Liver (tissue), 9 donors: ENCODE data around the gene DDR1. TPM values are rescaled to one million over a fixed set of nuclear protein-coding genes. Genes with fewer than 3 reads are reported as not detected.

Source experiments
- DNase-seq: peaks from one replicate; pipeline ENCODE4 v3.0.0-alpha.2; 2017; ENCODE audit warnings: low spot score
- H3K27ac ChIP-seq, 2 donors: one replicate each; pipeline ENCODE4 v1.7.0; 2013; ENCODE audit warnings: inconsistent platforms in 2 of 2, low read length in 2 of 2, control low read depth in 1 of 2, low read depth in 1 of 2, mild to moderate bottlenecking in 1 of 2
- H3K27me3 ChIP-seq, 4 donors: one replicate each; pipeline versions ENCODE4 v1.6.1 to v1.7.0; 2013; ENCODE audit warnings: low read length in 3 of 4, inconsistent platforms in 1 of 4, mild to moderate bottlenecking in 1 of 4, moderate library complexity in 1 of 4; ENCODE audit not compliant: control insufficient read depth in 4 of 4, insufficient read depth in 4 of 4
- H3K36me3 ChIP-seq, 4 donors: one replicate each; pipeline versions ENCODE4 v1.6.1 to v1.7.0; 2013; ENCODE audit warnings: low read length in 3 of 4, mild to moderate bottlenecking in 3 of 4, low read depth in 1 of 4, moderate library complexity in 1 of 4; ENCODE audit not compliant: control insufficient read depth in 4 of 4, insufficient read depth in 3 of 4
- H3K4me1 ChIP-seq, 4 donors: one replicate each; pipeline versions ENCODE4 v1.6.1 to v1.7.0; 2013; ENCODE audit warnings: low read length in 3 of 4, mild to moderate bottlenecking in 3 of 4, moderate library complexity in 1 of 4; ENCODE audit not compliant: control insufficient read depth in 4 of 4, insufficient read depth in 4 of 4
- H3K4me3 ChIP-seq, 3 donors: one replicate each; pipeline versions ENCODE4 v1.6.1 to v1.7.0; 2013; ENCODE audit warnings: low read length in 3 of 3, control low read depth in 1 of 3, low read depth in 1 of 3, mild to moderate bottlenecking in 1 of 3
- H3K9ac ChIP-seq, 2 donors: one replicate each; pipeline ENCODE4 v1.7.0; 2013; ENCODE audit warnings: low read length in 2 of 2, mild to moderate bottlenecking in 2 of 2, moderate library complexity in 2 of 2, control low read depth in 1 of 2, low read depth in 1 of 2
- H3K9me3 ChIP-seq, 4 donors: one replicate each; pipeline versions ENCODE4 v1.6.1 to v1.7.0; 2013; ENCODE audit warnings: low read length in 3 of 4; ENCODE audit not compliant: control insufficient read depth in 4 of 4
- EGR1 ChIP-seq, 2 donors: IDR thresholded peaks; 2 replicates each; pipeline ENCODE4 v1.6.1; 2016 to 2018; ENCODE audit warnings: antibody characterized with exemption in 2 of 2, low read depth in 2 of 2
- FOXA1 ChIP-seq: IDR thresholded peaks from 2 replicates; pipeline ENCODE4 v1.6.1; 2016; ENCODE audit warnings: antibody characterized with exemption
- FOXA2 ChIP-seq: IDR thresholded peaks from 2 replicates; pipeline ENCODE4 v1.6.1; 2016; ENCODE audit warnings: antibody characterized with exemption
- GABPA ChIP-seq, 2 donors: IDR thresholded peaks in 1 of 2; conservative IDR thresholded peaks in 1 of 2; 2 replicates each; pipeline ENCODE4 v1.6.1; 2016; ENCODE audit warnings: antibody characterized with exemption in 2 of 2, mild to moderate bottlenecking in 1 of 2, moderate library complexity in 1 of 2
- HNF4A ChIP-seq, 2 donors: conservative IDR thresholded peaks; 2 replicates each; pipeline ENCODE4 v1.6.1; 2016; ENCODE audit warnings: antibody characterized with exemption in 2 of 2, mild to moderate bottlenecking in 2 of 2
- HNF4G ChIP-seq: IDR thresholded peaks from 2 replicates; pipeline ENCODE4 v1.6.1; 2016; ENCODE audit warnings: antibody characterized with exemption
- JUND ChIP-seq, 2 donors: IDR thresholded peaks; 2 replicates each; pipeline ENCODE4 v1.6.1; 2016; ENCODE audit warnings: antibody characterized with exemption in 2 of 2
- NR2F2 ChIP-seq: IDR thresholded peaks from 2 replicates; pipeline ENCODE4 v1.6.1; 2016; ENCODE audit warnings: antibody characterized with exemption
- RAD21 ChIP-seq, 2 donors: IDR thresholded peaks; 2 replicates each; pipeline ENCODE4 v1.6.1; 2016; ENCODE audit warnings: antibody characterized with exemption in 2 of 2, mild to moderate bottlenecking in 2 of 2
- RXRA ChIP-seq, 2 donors: IDR thresholded peaks; 2 replicates each; pipeline ENCODE4 v1.6.1; 2017 to 2018; ENCODE audit warnings: antibody characterized with exemption in 2 of 2, mild to moderate bottlenecking in 1 of 2
- SP1 ChIP-seq: IDR thresholded peaks from 2 replicates; pipeline ENCODE4 v1.6.1; 2018; ENCODE audit warnings: antibody characterized with exemption, mild to moderate bottlenecking
- TAF1 ChIP-seq: conservative IDR thresholded peaks from 2 replicates; pipeline ENCODE4 v1.6.1; 2016; ENCODE audit warnings: antibody characterized with exemption, mild to moderate bottlenecking
- YY1 ChIP-seq: IDR thresholded peaks from 2 replicates; pipeline ENCODE4 v1.6.1; 2016; ENCODE audit warnings: antibody characterized with exemption, mild to moderate bottlenecking
- WGBS: extraction: QIAGEN DNeasy Blood & Tissue Kit; methylation state at CpG from one replicate; pipeline ENCODE4 v1.1.7; 2013; 5-methylcytosine and 5-hydroxymethylcytosine counted together
- polyA plus RNA-seq, 2 donors: library from polyadenylated mRNA; stranded (reverse) in 1 of 2; unstranded in 1 of 2; fragments of 200-250 nt in 1 of 2; fragments of >200 nt in 1 of 2; fragmentation: Nextera tagmentation in 1 of 2; extraction: Ambion mirVana in 1 of 2; gene quantifications; one replicate each; pipeline versions ENCODE4 v1.2.1 to v1.2.3, GENCODE V29; 2013 to 2015
- total RNA-seq, 2 donors: library from RNA; depleted of rRNA; stranded (reverse); fragments of >200 nt; gene quantifications; one replicate each; pipeline ENCODE4 v1.2.3, GENCODE V29; 2014
- TF ChIP-seq, protein P1 (sequence below): IDR thresholded peaks from 2 replicates; pipeline ENCODE4 v1.6.1; 2016; ENCODE audit warnings: antibody characterized with exemption
- TF ChIP-seq, protein P2 (sequence below): IDR thresholded peaks from 2 replicates; pipeline ENCODE4 v1.6.1; 2016; ENCODE audit warnings: antibody characterized with exemption, mild to moderate bottlenecking
- TF ChIP-seq, protein P3 (sequence below): fragments of 150-350 bp; IDR thresholded peaks from 2 replicates; pipeline ENCODE4 v1.5.1; 2017; ENCODE audit warnings: improper control_type of control experiment, low read depth, low read length; ENCODE audit not compliant: missing input control
- TF ChIP-seq, protein P4 (sequence below): IDR thresholded peaks from 2 replicates; pipeline ENCODE4 v1.6.1; 2016; ENCODE audit warnings: antibody characterized with exemption
- TF ChIP-seq, protein P5 (sequence below): IDR thresholded peaks from 2 replicates; pipeline ENCODE4 v1.6.1; 2016; ENCODE audit warnings: antibody characterized with exemption
- donor health status: healthy.
- donor health status: healthy.
- donor health status: healthy.
- donor health status: healthy.
- donor health status: healthy.

DDR1 gene
- total and polyA plus RNA-seq, 4 donors = 1.2 to 5.3 (median 4.4) TPM

DNA sequence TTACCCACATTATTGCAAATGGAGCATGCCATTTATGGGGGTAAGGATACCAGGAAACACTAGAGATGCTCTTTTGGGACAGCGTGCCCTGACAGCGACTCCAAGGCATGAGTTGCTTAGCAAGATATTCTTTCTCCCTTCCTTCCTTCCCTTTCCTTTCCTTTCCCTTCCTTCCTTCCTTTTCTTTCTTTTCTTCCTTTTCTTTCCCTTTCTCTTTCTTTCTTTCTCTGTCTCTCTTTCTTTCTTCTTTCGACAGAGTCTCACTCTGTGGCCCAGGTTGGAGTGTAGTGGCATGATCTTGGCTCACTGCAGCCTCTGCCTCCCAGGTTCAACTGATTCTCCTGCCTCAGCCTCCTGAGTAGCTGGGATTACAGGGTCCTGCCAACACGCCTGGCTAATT, 59.7 kb downstream of the DDR1 start:
- H3K27me3 ChIP-seq = peaks cover 0 to 2% (median 0%) of the 10 kb centered on the region in 4 donors
- no peak for DNase-seq

More for the DNA sequence above, 59.7 kb downstream of the DDR1 start:
- TF ChIP-seq, protein P1, sequence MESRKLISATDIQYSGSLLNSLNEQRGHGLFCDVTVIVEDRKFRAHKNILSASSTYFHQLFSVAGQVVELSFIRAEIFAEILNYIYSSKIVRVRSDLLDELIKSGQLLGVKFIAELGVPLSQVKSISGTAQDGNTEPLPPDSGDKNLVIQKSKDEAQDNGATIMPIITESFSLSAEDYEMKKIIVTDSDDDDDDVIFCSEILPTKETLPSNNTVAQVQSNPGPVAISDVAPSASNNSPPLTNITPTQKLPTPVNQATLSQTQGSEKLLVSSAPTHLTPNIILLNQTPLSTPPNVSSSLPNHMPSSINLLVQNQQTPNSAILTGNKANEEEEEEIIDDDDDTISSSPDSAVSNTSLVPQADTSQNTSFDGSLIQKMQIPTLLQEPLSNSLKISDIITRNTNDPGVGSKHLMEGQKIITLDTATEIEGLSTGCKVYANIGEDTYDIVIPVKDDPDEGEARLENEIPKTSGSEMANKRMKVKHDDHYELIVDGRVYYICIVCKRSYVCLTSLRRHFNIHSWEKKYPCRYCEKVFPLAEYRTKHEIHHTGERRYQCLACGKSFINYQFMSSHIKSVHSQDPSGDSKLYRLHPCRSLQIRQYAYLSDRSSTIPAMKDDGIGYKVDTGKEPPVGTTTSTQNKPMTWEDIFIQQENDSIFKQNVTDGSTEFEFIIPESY = no peak
- TF ChIP-seq HNF4A (conservative IDR thresholded peaks at IDR 0.05) (no peak), YY1 (no peak), HNF4G (no peak), NR2F2 (no peak), FOXA2 (no peak), SP1 (no peak), GABPA (IDR thresholded peaks at IDR 0.05 in 1 of 2, conservative IDR thresholded peaks at IDR 0.05 in 1 of 2) (no peak), JUND (IDR thresholded peaks at IDR 0.05) (no peak), RXRA (IDR thresholded peaks at IDR 0.05) (no peak), TAF1 (no peak), EGR1 (IDR thresholded peaks at IDR 0.05; ENCODE audit: low read depth in 2 of 2) (no peak), RAD21 (IDR thresholded peaks at IDR 0.05) (no peak), FOXA1 (no peak)
- TF ChIP-seq, protein P2, sequence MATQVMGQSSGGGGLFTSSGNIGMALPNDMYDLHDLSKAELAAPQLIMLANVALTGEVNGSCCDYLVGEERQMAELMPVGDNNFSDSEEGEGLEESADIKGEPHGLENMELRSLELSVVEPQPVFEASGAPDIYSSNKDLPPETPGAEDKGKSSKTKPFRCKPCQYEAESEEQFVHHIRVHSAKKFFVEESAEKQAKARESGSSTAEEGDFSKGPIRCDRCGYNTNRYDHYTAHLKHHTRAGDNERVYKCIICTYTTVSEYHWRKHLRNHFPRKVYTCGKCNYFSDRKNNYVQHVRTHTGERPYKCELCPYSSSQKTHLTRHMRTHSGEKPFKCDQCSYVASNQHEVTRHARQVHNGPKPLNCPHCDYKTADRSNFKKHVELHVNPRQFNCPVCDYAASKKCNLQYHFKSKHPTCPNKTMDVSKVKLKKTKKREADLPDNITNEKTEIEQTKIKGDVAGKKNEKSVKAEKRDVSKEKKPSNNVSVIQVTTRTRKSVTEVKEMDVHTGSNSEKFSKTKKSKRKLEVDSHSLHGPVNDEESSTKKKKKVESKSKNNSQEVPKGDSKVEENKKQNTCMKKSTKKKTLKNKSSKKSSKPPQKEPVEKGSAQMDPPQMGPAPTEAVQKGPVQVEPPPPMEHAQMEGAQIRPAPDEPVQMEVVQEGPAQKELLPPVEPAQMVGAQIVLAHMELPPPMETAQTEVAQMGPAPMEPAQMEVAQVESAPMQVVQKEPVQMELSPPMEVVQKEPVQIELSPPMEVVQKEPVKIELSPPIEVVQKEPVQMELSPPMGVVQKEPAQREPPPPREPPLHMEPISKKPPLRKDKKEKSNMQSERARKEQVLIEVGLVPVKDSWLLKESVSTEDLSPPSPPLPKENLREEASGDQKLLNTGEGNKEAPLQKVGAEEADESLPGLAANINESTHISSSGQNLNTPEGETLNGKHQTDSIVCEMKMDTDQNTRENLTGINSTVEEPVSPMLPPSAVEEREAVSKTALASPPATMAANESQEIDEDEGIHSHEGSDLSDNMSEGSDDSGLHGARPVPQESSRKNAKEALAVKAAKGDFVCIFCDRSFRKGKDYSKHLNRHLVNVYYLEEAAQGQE = no peak
- TF ChIP-seq, protein P3, sequence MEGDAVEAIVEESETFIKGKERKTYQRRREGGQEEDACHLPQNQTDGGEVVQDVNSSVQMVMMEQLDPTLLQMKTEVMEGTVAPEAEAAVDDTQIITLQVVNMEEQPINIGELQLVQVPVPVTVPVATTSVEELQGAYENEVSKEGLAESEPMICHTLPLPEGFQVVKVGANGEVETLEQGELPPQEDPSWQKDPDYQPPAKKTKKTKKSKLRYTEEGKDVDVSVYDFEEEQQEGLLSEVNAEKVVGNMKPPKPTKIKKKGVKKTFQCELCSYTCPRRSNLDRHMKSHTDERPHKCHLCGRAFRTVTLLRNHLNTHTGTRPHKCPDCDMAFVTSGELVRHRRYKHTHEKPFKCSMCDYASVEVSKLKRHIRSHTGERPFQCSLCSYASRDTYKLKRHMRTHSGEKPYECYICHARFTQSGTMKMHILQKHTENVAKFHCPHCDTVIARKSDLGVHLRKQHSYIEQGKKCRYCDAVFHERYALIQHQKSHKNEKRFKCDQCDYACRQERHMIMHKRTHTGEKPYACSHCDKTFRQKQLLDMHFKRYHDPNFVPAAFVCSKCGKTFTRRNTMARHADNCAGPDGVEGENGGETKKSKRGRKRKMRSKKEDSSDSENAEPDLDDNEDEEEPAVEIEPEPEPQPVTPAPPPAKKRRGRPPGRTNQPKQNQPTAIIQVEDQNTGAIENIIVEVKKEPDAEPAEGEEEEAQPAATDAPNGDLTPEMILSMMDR = no peak
- TF ChIP-seq, protein P4, sequence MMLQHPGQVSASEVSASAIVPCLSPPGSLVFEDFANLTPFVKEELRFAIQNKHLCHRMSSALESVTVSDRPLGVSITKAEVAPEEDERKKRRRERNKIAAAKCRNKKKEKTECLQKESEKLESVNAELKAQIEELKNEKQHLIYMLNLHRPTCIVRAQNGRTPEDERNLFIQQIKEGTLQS = no peak
- TF ChIP-seq, protein P5, sequence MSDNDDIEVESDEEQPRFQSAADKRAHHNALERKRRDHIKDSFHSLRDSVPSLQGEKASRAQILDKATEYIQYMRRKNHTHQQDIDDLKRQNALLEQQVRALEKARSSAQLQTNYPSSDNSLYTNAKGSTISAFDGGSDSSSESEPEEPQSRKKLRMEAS = no peak
- Histone ChIP-seq H3K27ac (no peak overlapping the region), H3K4me3 (no peak overlapping the region), H3K9me3 (no peaks in the 10 kb centered on the region), H3K36me3 (no peaks in the 10 kb centered on the region), H3K4me1 (no peaks in the 10 kb centered on the region), H3K9ac (no peak overlapping the region)
- 89% methylated on average over 4 of the region's 4 CpGs for WGBS
